Mesendoderm (in vitro differentiated cells): Measurements from ENCODE around the gene FAM217B. TPM values are rescaled to one million over a fixed set of nuclear protein-coding genes. Genes with fewer than 3 reads are reported as not detected.

Experiments used
- DNase-seq: peaks from one replicate; pipeline ENCODE4 v3.0.0; 2013
- H2AK5ac ChIP-seq: 2 replicates; pipeline ENCODE4 v1.6.1; 2013; ENCODE audit warnings: low read length, inconsistent platforms
- H2BK120ac ChIP-seq: 2 replicates; pipeline ENCODE4 v1.6.1; 2013; ENCODE audit warnings: low read depth, mild to moderate bottlenecking, low read length, moderate library complexity, mixed read lengths
- H2BK15ac ChIP-seq: replicated peaks from 2 replicates; pipeline ENCODE4 v1.6.1; 2013; ENCODE audit warnings: low read depth, mild to moderate bottlenecking, moderate library complexity
- H2BK5ac ChIP-seq: 2 replicates; pipeline ENCODE4 v1.6.1; 2013; ENCODE audit warnings: low read length, inconsistent platforms
- H3K18ac ChIP-seq: 2 replicates; pipeline ENCODE4 v1.6.1; 2013; ENCODE audit warnings: mild to moderate bottlenecking, low read length, mixed read lengths
- H3K23ac ChIP-seq: one replicate; pipeline ENCODE4 v1.6.1; 2013; ENCODE audit warnings: low read length
- H3K27ac ChIP-seq: 2 replicates; pipeline ENCODE4 v1.5.1; 2013; ENCODE audit warnings: low read depth, mild to moderate bottlenecking, inconsistent platforms, low read length, moderate library complexity
- H3K27me3 ChIP-seq: 2 replicates; pipeline ENCODE4 v1.6.1; 2013; ENCODE audit warnings: low read length, control low read depth, mild to moderate bottlenecking, inconsistent platforms; ENCODE audit not compliant: insufficient read depth, poor library complexity
- H3K36me3 ChIP-seq: 2 replicates; pipeline ENCODE4 v1.6.1; 2013; ENCODE audit warnings: low read length, inconsistent platforms; ENCODE audit not compliant: control insufficient read depth, insufficient read depth
- H3K4ac ChIP-seq: one replicate; pipeline ENCODE4 v1.6.1; 2013; ENCODE audit warnings: low read depth, mild to moderate bottlenecking, low read length, moderate library complexity
- H3K4me1 ChIP-seq: 2 replicates; pipeline ENCODE4 v1.6.1; 2013; ENCODE audit warnings: low read depth, low read length, inconsistent platforms; ENCODE audit not compliant: control insufficient read depth
- H3K4me2 ChIP-seq: 2 replicates; pipeline ENCODE4 v1.6.1; 2013; ENCODE audit warnings: low read length
- H3K4me3 ChIP-seq: 2 replicates; pipeline ENCODE4 v1.5.1; 2013; ENCODE audit warnings: mild to moderate bottlenecking, low read length
- H3K56ac ChIP-seq: one replicate; pipeline ENCODE4 v1.6.1; 2013; ENCODE audit warnings: low read length
- H3K79me1 ChIP-seq: 2 replicates; pipeline ENCODE4 v1.6.1; 2013; ENCODE audit warnings: low read length, inconsistent platforms
- H3K79me2 ChIP-seq: 2 replicates; pipeline ENCODE4 v1.6.1; 2013; ENCODE audit warnings: mild to moderate bottlenecking, low read length; ENCODE audit not compliant: control insufficient read depth, insufficient read depth
- H3K9ac ChIP-seq: 2 replicates; pipeline ENCODE4 v1.6.1; 2013; ENCODE audit warnings: low read length, inconsistent platforms
- H4K5ac ChIP-seq: one replicate; pipeline ENCODE4 v1.6.1; 2013; ENCODE audit warnings: low read length
- H4K8ac ChIP-seq: one replicate; pipeline ENCODE4 v1.6.1; 2013; ENCODE audit warnings: low read depth, mild to moderate bottlenecking, control low read depth, low read length, moderate library complexity
- WGBS: extraction: QIAGEN DNeasy Blood & Tissue Kit; methylation state at CpG from one replicate; pipeline ENCODE4 v1.1.7; 2013; ENCODE audit warnings: low lambda C conversion rate, missing lambda C conversion rate; ENCODE audit not compliant: insufficient coverage; ENCODE audit errors: extremely low coverage; 5-methylcytosine and 5-hydroxymethylcytosine counted together
- polyA plus RNA-seq, 2 experiments: library from polyadenylated mRNA; stranded (reverse); fragments of 200-250 nt; gene quantifications; one replicate each; pipeline ENCODE4 v1.2.3, GENCODE V29; 2013

Gene FAM217B, protein sequence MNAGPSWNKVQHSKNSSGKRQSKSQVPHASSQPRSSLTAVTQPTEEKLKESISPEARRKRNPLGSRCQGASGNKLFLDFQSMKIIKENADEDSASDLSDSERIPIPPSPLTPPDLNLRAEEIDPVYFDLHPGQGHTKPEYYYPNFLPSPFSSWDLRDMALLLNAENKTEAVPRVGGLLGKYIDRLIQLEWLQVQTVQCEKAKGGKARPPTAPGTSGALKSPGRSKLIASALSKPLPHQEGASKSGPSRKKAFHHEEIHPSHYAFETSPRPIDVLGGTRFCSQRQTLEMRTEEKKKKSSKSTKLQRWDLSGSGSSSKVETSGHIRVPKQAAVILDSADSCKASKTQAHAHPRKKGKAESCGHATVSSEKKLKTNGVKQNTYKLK
- polyA plus RNA-seq (2013, experiment 1 of 2): 19.3 TPM
- 19.1 TPM for polyA plus RNA-seq (2013, experiment 2 of 2)

DNA sequence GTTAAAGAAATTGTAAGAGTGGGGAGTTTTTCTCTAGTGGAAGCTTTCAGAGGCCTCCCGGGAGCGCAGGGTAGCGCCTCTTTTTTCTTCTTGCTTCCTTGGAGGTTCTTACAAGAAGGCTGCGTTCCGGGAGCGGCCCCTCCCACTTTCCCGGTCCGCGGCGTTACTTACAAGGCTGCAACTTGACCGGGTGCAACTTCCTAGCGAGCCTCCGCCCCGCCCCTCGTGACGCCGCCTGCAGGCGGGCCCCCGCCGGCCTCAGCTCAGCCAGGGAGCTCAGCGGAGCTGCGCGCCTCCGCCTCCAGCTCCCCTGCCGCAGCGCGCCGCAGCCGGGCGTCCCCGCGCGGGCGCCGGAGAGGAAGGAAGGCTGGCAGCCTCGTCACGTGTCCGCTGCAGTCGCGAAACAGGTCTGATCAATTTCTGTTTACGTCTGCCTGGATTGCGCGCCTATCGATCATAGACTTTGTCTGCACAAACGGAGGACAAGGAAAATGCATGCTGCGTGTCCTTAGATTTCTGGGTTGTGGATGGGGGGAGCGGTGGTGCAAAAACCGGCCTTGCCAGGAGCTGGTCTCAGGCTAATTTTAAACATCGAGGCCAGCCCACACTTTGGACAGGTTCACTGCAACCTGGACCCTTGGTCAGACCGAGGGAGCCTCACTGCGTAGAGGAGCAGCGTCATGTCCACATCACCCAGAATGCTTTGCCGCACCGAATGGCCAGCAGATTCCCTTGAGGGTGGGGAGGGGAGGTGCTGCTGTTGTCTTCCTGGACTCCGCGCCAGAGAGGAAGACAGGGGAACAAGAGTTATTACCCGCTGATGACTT, at the start of gene FAM217B, which contains the start of gene PPP1R3D:
FAM217B (plus strand) TSS at position 261 of the 827 bp plus-strand sequence. CDS start 3,555 bp downstream, outside the sequence.
PPP1R3D (minus strand) TSS at position 177 of the 827 bp plus-strand sequence. CDS start 374 bp downstream, outside the sequence.
- Histone ChIP-seq H3K27ac (peak within 1 kb of the TSS; percentile 59), H4K5ac (peak within 1 kb of the TSS; percentile 92), H3K4me2 (peak within 1 kb of the TSS; percentile 85), H3K18ac (peak within 1 kb of the TSS; percentile 91), H3K4me1 (no peaks in the 10 kb centered on the region), H3K56ac (peak within 1 kb of the TSS; percentile 97), H3K23ac (peak within 1 kb of the TSS; percentile 92), H3K4me3 (peak within 1 kb of the TSS; percentile 86), H3K36me3 (no peaks in the 10 kb centered on the region), H3K79me2 (no peaks in the 10 kb centered on the region), H2BK5ac (peak within 1 kb of the TSS; percentile 86), H3K9ac (peak within 1 kb of the TSS; percentile 92), H3K79me1 (no peaks in the 10 kb centered on the region), H2BK15ac (no peak within 1 kb of the TSS), H3K4ac (peak within 1 kb of the TSS; percentile 94), H2BK120ac (no peak within 1 kb of the TSS), H4K8ac (no peak within 1 kb of the TSS), H2AK5ac (no peak within 1 kb of the TSS), H3K27me3 (no peaks in the 10 kb centered on the region)
- WGBS: no CpG with 5 or more reads among the region's 57 CpGs
- DNase-seq: peak; percentile 96

DNA sequence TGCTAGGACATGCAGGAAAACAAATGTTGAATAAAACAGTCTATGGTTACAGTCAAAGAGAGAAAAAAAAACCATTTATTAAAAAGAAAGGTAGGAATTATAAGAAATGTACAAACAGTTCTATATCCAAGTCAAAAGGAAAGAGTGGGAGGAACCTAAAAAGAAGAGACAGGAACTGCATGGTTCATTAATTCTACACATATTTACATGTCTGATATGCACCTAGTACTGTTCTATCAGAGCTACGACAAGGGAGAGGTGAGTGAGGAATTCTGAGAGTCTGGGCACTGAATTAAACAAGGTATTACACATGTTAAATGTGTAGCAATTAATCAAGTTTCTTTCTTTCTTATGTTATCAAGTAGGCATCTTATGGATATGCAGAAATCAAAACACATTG, 48.6 kb upstream of the FAM217B start:
- Histone ChIP-seq H3K4me2 (no peak overlapping the region), H3K36me3 (no peaks in the 10 kb centered on the region), H3K4ac (no peak overlapping the region), H3K9ac (no peak overlapping the region), H3K79me1 (no peaks in the 10 kb centered on the region), H3K4me1 (no peaks in the 10 kb centered on the region), H3K27ac (no peak overlapping the region), H2AK5ac (no peak overlapping the region), H3K27me3 (no peaks in the 10 kb centered on the region), H4K8ac (no peak overlapping the region), H2BK15ac (no peak overlapping the region), H3K4me3 (no peak overlapping the region), H3K18ac (no peak overlapping the region), H3K56ac (no peak overlapping the region), H4K5ac (no peak overlapping the region), H3K79me2 (no peaks in the 10 kb centered on the region), H2BK120ac (no peak overlapping the region), H3K23ac (no peak overlapping the region), H2BK5ac (no peak overlapping the region)
- no peak for DNase-seq
- no CpG with 5 or more reads among the region's 1 CpG for WGBS

DNA sequence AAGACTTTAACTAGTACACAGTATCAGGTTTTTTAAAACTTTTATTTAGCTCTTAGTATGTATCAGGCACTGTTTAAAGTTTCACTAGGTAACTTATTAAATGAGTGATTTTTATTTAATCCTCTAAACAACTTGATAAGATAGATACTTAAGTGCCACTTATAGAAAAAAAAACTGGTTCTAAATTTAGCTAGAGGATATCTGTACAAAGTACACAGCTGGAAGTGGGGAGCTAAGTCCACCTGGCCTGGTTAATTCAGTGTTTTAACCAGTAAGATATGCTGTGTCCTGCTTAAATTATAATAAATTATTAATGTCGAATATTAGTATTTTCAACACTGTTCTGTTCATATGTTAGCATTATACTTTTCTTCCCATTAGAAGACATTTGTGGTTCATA, 44.3 kb upstream of the FAM217B start:
- no peak overlapping the region for H2BK15ac ChIP-seq
- H2BK5ac ChIP-seq: no peak overlapping the region
- H2AK5ac ChIP-seq: no peak overlapping the region
- no peak overlapping the region for H3K4ac ChIP-seq
- H3K56ac ChIP-seq: no peak overlapping the region
- H3K4me1 ChIP-seq: no peaks in the 10 kb centered on the region
- no peak overlapping the region for H2BK120ac ChIP-seq
- H3K9ac ChIP-seq: no peak overlapping the region
- no peak overlapping the region for H3K4me3 ChIP-seq
- H3K23ac ChIP-seq: no peak overlapping the region
- H3K36me3 ChIP-seq: no peaks in the 10 kb centered on the region
- H3K4me2 ChIP-seq: no peak overlapping the region
- no CpG with 5 or more reads among the region's 1 CpG for WGBS
- no peak overlapping the region for H3K18ac ChIP-seq
- DNase-seq: no peak
- no peaks in the 10 kb centered on the region for H3K79me2 ChIP-seq
- no peak overlapping the region for H4K8ac ChIP-seq
- no peak overlapping the region for H4K5ac ChIP-seq
- H3K27me3 ChIP-seq: no peaks in the 10 kb centered on the region
- no peak overlapping the region for H3K27ac ChIP-seq
- H3K79me1 ChIP-seq: no peaks in the 10 kb centered on the region

DNA sequence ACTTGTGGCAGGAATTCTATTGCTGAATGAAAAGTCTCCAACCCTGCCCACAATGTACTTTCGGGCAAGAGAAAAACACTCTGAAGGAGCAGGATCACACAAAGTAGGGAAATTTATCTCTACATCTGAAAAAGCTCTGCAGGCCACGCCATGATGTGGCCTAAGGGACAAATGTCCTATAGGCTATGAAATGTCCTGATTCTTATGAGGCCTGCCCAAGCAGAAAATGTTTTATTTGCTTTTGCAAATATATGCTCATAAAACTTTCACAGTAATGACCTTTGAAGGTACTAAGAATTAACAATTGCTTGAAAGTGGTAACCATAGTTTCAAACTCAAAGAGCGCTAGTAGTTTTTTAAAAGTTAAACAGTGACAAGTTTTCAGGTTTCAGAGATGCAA, 37.7 kb upstream of the FAM217B start:
- no peak overlapping the region for H2AK5ac ChIP-seq
- H3K23ac ChIP-seq: no peak overlapping the region
- H3K9ac ChIP-seq: no peak overlapping the region
- H3K4me1 ChIP-seq: no peaks in the 10 kb centered on the region
- DNase-seq: no peak
- H2BK5ac ChIP-seq: no peak overlapping the region
- no peak overlapping the region for H4K8ac ChIP-seq
- H3K79me2 ChIP-seq: no peaks in the 10 kb centered on the region
- H3K36me3 ChIP-seq: no peaks in the 10 kb centered on the region
- no peaks in the 10 kb centered on the region for H3K79me1 ChIP-seq
- H4K5ac ChIP-seq: no peak overlapping the region
- H3K56ac ChIP-seq: no peak overlapping the region
- no CpG with 5 or more reads among the region's 3 CpGs for WGBS
- no peak overlapping the region for H3K27ac ChIP-seq
- no peak overlapping the region for H3K4me2 ChIP-seq
- no peaks in the 10 kb centered on the region for H3K27me3 ChIP-seq
- no peak overlapping the region for H3K4ac ChIP-seq
- no peak overlapping the region for H2BK120ac ChIP-seq
- no peak overlapping the region for H3K18ac ChIP-seq
- H3K4me3 ChIP-seq: no peak overlapping the region
- H2BK15ac ChIP-seq: no peak overlapping the region

DNA sequence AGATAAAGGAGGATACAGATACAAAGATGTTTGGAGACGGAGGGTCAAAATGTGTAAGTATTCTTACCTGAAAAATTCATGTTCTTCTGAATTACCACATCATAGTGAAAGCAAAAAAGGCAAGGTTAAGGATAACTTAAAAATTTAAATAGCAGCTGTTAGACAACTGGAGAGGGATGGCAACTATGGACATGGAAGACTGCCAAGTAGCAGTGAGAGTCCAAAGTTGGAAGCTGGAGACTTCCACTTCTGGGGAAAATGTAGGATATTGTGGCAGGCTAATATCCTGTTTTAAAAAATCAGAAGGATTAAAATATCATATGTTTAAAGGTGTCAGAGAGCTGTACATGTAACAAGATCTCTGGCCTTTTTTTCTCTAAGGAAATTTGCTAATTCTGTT, 36.6 kb upstream of the FAM217B start:
- DNase-seq: no peak
- Histone ChIP-seq H3K27me3 (no peaks in the 10 kb centered on the region), H3K56ac (no peak overlapping the region), H3K4me3 (no peak overlapping the region), H4K8ac (no peak overlapping the region), H2BK120ac (no peak overlapping the region), H3K9ac (no peak overlapping the region), H3K23ac (no peak overlapping the region), H3K36me3 (no peaks in the 10 kb centered on the region), H3K4ac (no peak overlapping the region), H3K27ac (no peak overlapping the region), H4K5ac (no peak overlapping the region), H3K4me2 (no peak overlapping the region), H2BK15ac (no peak overlapping the region), H3K79me2 (no peaks in the 10 kb centered on the region), H2AK5ac (no peak overlapping the region), H3K18ac (no peak overlapping the region), H3K79me1 (no peaks in the 10 kb centered on the region), H3K4me1 (no peaks in the 10 kb centered on the region), H2BK5ac (no peak overlapping the region)
- WGBS: no CpG with 5 or more reads among the region's 1 CpG
